Subcutaneous adipose tissue (tissue), 4 donors: ENCODE data around the gene NLRP8. TPM values are rescaled to one million over a fixed set of nuclear protein-coding genes. Genes with fewer than 3 reads are reported as not detected.

Source experiments
- CTCF ChIP-seq: fragments of 450-650 bp; IDR thresholded peaks from one replicate; pipeline ENCODE4 v1.5.1; 2016; ENCODE audit warnings: low read depth, mild to moderate bottlenecking, control low read depth, antibody characterized with exemption, moderate library complexity
- total RNA-seq, 4 donors: library from RNA; depleted of rRNA; stranded (reverse); fragments of >200 nt; gene quantifications; one replicate each; pipeline ENCODE4 v1.1.0, GENCODE V29; 2016

NLRP8 gene
- total RNA-seq, 4 donors from 2014 or later = not detected

DNA sequence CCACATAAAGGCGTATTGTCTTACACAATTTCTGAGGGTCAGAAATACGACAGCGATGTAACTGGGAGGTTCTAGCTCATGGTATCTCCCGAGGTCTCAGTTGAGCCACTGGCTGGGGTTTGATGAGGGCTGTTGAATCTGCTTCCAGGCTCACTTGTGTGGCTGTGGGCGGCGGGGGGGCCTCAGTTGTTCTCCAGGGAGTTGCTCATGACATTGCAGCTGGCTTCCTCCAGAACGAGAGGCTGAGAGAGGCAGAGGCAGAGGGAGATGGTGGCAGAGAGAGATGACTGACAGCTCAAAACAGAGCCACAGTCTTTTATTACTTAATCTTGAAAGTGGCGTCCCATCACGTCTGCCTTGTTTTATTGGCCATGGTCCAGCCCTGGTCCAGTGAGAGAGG, 32.8 kb downstream of the NLRP8 start:
- no peak for TF ChIP-seq CTCF

DNA sequence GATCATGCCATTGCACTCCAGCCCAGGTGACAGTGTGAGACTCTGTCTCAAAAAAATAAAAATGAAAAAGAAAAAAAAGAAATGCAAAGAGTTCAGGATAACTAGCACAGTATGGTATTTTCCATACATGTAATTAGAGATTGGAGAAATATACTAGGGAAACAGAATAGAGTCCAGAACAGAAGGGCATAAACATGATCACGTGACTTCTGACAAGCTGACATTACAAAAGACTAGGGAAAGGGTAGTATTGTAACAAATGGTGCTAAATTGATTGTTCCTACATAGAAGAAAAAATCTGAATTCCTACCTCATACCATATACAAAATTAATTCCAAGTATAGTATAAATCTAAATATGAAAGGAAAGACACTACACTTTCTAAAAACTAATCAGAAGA, 37.6 kb downstream of the NLRP8 start:
- TF ChIP-seq CTCF = no peak

DNA sequence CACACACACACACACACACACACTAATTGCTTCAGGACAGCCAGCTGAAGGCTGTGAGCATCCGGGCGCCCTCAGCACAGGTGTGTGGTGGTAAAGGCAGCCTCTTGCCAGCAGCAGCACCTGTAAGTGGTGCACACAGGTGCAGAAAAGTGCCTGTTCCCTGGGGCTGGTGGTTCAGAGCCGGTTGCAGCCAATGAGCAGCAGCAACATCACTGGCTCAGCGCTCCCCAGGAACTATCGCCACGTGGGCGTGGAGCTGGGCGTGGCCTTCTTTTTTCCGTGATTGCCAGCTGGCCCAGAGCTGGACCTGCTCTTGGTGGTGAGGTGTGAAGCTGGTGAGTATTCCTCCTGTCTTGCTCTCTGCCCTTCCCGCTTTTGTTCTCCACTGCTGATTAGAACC, 38.9 kb downstream of the NLRP8 start, which contains the start of gene NLRP5:
NLRP5 (plus strand) TSS at position 289 of the 400 bp plus-strand sequence.
- no peak for TF ChIP-seq CTCF

- TF ChIP-seq CTCF = no peak
Measured at GRCh38 chr19:55990831-55991230, 43.2 kb downstream of the NLRP8 start.

- TF ChIP-seq CTCF = no peak
Measured at GRCh38 chr19:55993492-55993891, 45.9 kb downstream of the NLRP8 start.

- no peak for TF ChIP-seq CTCF
Measured at GRCh38 chr19:56014765-56015164, 67.1 kb downstream of the NLRP8 start.

DNA sequence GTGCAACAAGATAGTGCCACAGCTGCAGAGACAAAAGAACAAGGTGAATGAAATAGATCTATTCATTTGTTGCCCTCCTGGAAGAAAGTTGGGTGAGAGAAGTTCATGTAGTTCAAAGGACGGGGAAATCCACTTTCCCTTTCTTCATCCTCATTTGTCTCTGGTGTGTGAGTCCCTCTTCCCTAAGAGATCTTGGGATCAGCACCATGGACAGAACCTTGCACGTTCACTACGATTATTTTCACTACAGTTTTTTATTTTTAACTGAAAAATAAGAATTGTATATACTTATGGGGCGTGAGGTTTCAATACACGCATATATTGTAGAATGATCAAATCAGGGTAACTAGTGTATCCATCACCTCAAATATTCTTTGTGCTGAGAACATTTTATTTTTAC, 68.1 kb downstream of the NLRP8 start:
- no peak for TF ChIP-seq CTCF
